H9 (cell line): ENCODE measurements around the gene CDH23. TPM values are rescaled to one million over a fixed set of nuclear protein-coding genes. Genes with fewer than 3 reads are reported as not detected.

Experiments
- DNase-seq: peaks from one replicate; pipeline ENCODE4 v3.0.0-alpha.2; 2017
- H2AFZ ChIP-seq: one replicate; pipeline ENCODE4 v1.6.1; 2013; ENCODE audit warnings: mild to moderate bottlenecking, low read length, control low read depth, moderate library complexity
- H2AK5ac ChIP-seq: 2 replicates; pipeline ENCODE4 v1.6.1; 2013; ENCODE audit warnings: low read length, control low read depth, mixed read lengths; ENCODE audit not compliant: insufficient read length
- H2BK120ac ChIP-seq: one replicate; pipeline ENCODE4 v1.6.1; 2013; ENCODE audit warnings: low read depth, mild to moderate bottlenecking, low read length, control low read depth, inconsistent platforms; ENCODE audit not compliant: poor library complexity, severe bottlenecking
- H2BK12ac ChIP-seq: 2 replicates; pipeline ENCODE4 v1.6.1; 2013; ENCODE audit warnings: low read length, control low read depth, mixed read lengths, low read depth; ENCODE audit not compliant: insufficient read length
- H2BK15ac ChIP-seq: 2 replicates; pipeline ENCODE4 v1.6.1; 2013; ENCODE audit warnings: low read depth, low read length, control low read depth
- H2BK20ac ChIP-seq: one replicate; pipeline ENCODE4 v1.6.1; 2013; ENCODE audit warnings: low read depth, mild to moderate bottlenecking, low read length, control low read depth, inconsistent platforms; ENCODE audit not compliant: poor library complexity, severe bottlenecking
- H2BK5ac ChIP-seq: 2 replicates; pipeline ENCODE4 v1.6.1; 2013; ENCODE audit warnings: low read length, control low read depth, mixed read lengths; ENCODE audit not compliant: insufficient read length
- H3K14ac ChIP-seq: 2 replicates; pipeline ENCODE4 v1.6.1; 2013; ENCODE audit warnings: low read length, control low read depth; ENCODE audit not compliant: insufficient read depth
- H3K18ac ChIP-seq: 2 replicates; pipeline ENCODE4 v1.6.1; 2013; ENCODE audit warnings: low read depth, mild to moderate bottlenecking, mixed read lengths, low read length, control low read depth; ENCODE audit not compliant: insufficient read length
- H3K23ac ChIP-seq: 2 replicates; pipeline ENCODE4 v1.6.1; 2013; ENCODE audit warnings: low read length, control low read depth, mixed read lengths, low read depth; ENCODE audit not compliant: insufficient read length
- H3K23me2 ChIP-seq: 2 replicates; pipeline ENCODE4 v1.6.1; 2013; ENCODE audit warnings: low read depth, mild to moderate bottlenecking, mixed read lengths, low read length, control low read depth; ENCODE audit not compliant: insufficient read length, poor library complexity, severe bottlenecking
- H3K27ac ChIP-seq: 2 replicates; pipeline ENCODE4 v1.5.1; 2013; ENCODE audit warnings: low read length, control low read depth, mixed read lengths, low read depth; ENCODE audit not compliant: insufficient read length
- H3K27me3 ChIP-seq: 2 replicates; pipeline ENCODE4 v1.6.1; 2013; ENCODE audit warnings: low read length, control low read depth, inconsistent platforms; ENCODE audit not compliant: insufficient read depth
- H3K4ac ChIP-seq: 2 replicates; pipeline ENCODE4 v1.6.1; 2013; ENCODE audit warnings: low read depth, mild to moderate bottlenecking, control low read depth, inconsistent platforms, low read length, moderate library complexity
- H3K4me1 ChIP-seq: 2 replicates; pipeline ENCODE4 v1.6.1; 2013; ENCODE audit warnings: low read length, control low read depth, inconsistent platforms; ENCODE audit not compliant: insufficient read depth
- H3K4me2 ChIP-seq: 2 replicates; pipeline ENCODE4 v1.6.1; 2013; ENCODE audit warnings: low read length, control low read depth, mixed read lengths; ENCODE audit not compliant: insufficient read length, insufficient read depth
- H3K56ac ChIP-seq: 2 replicates; pipeline ENCODE4 v1.6.1; 2013; ENCODE audit warnings: low read depth, mild to moderate bottlenecking, mixed read lengths, low read length, control low read depth; ENCODE audit not compliant: insufficient read length
- H3K79me1 ChIP-seq: 2 replicates; pipeline ENCODE4 v1.6.1; 2013; ENCODE audit warnings: low read depth, mild to moderate bottlenecking, moderate library complexity, low read length, control low read depth, inconsistent platforms; ENCODE audit not compliant: insufficient read depth, poor library complexity, severe bottlenecking
- H3K79me2 ChIP-seq: 2 replicates; pipeline ENCODE4 v1.6.1; 2013; ENCODE audit warnings: low read length, control low read depth, inconsistent platforms; ENCODE audit not compliant: insufficient read depth
- H3K9ac ChIP-seq: 2 replicates; pipeline ENCODE4 v1.6.1; 2013; ENCODE audit warnings: low read length, control low read depth, mixed read lengths; ENCODE audit not compliant: insufficient read length; ENCODE audit errors: extremely low read depth
- H3K9me3 ChIP-seq: one replicate; pipeline ENCODE4 v1.6.1; 2013; ENCODE audit warnings: low read depth, low read length, inconsistent platforms; ENCODE audit not compliant: control insufficient read depth
- H3T11ph ChIP-seq: one replicate; pipeline ENCODE4 v1.6.1; 2013; ENCODE audit warnings: mild to moderate bottlenecking, low read length, control low read depth, inconsistent platforms
- H4K20me1 ChIP-seq: one replicate; pipeline ENCODE4 v1.6.1; 2013; ENCODE audit not compliant: control insufficient read depth, insufficient read length, insufficient read depth
- H4K5ac ChIP-seq: 2 replicates; pipeline ENCODE4 v1.6.1; 2013; ENCODE audit warnings: low read depth, mild to moderate bottlenecking, mixed read lengths, low read length, control low read depth; ENCODE audit not compliant: insufficient read length
- H4K8ac ChIP-seq: replicated peaks from 2 replicates; pipeline ENCODE4 v1.6.1; 2013; ENCODE audit warnings: low read length, control low read depth, mixed read lengths, low read depth; ENCODE audit not compliant: insufficient read length
- H4K91ac ChIP-seq: 2 replicates; pipeline ENCODE4 v1.6.1; 2013; ENCODE audit warnings: low read depth, mild to moderate bottlenecking, moderate library complexity, mixed read lengths, low read length, control low read depth; ENCODE audit not compliant: insufficient read length
- H3K27ac Mint-ChIP-seq, 3 experiments: 2 replicates in 2 of 3; 3 replicates in 1 of 3; pipeline ENCODE4 v1.8.0; 2020 to 2021; ENCODE audit warnings: mixed read lengths in 3 of 3, mild to moderate bottlenecking in 1 of 3, moderate library complexity in 1 of 3
- H3K27me3 Mint-ChIP-seq: 2 replicates; pipeline ENCODE4 v1.8.0; 2021; ENCODE audit warnings: low read depth, mild to moderate bottlenecking, moderate library complexity, mixed read lengths
- H3K36me3 Mint-ChIP-seq, 3 experiments: 2 replicates in 2 of 3; 3 replicates in 1 of 3; pipeline ENCODE4 v1.8.0; 2020 to 2021; ENCODE audit warnings: low read depth in 3 of 3, mixed read lengths in 3 of 3; ENCODE audit not compliant: insufficient read depth in 1 of 3
- H3K4me1 Mint-ChIP-seq, 2 experiments: 2 replicates each; pipeline ENCODE4 v1.8.0; 2020; ENCODE audit warnings: mixed read lengths in 2 of 2
- H3K4me3 Mint-ChIP-seq, 2 experiments: 2 replicates in 1 of 2; 3 replicates in 1 of 2; pipeline ENCODE4 v1.8.0; 2020 to 2021; ENCODE audit warnings: mild to moderate bottlenecking in 2 of 2, mixed read lengths in 2 of 2, moderate library complexity in 1 of 2
- H3K9me3 Mint-ChIP-seq, 2 experiments: 2 replicates in 1 of 2; 3 replicates in 1 of 2; pipeline ENCODE4 v1.8.0; 2020; ENCODE audit warnings: mild to moderate bottlenecking in 2 of 2, mixed read lengths in 2 of 2, moderate library complexity in 1 of 2
- WGBS: extraction: QIAGEN DNeasy Blood & Tissue Kit; methylation state at CpG from one replicate; pipeline ENCODE4 v1.1.7; 2013; ENCODE audit warnings: missing lambda C conversion rate, low lambda C conversion rate, mixed read lengths; ENCODE audit not compliant: insufficient read length; ENCODE audit errors: extremely low coverage; 5-methylcytosine and 5-hydroxymethylcytosine counted together
- total RNA-seq: library from RNA; stranded (reverse); gene quantifications from 2 replicates; pipeline ENCODE4 v1.2.1, GENCODE V29; 2021
- TF ChIP-seq, protein P1 (sequence below): fragments of 200-600 bp; sonication (generic); conservative IDR thresholded peaks from 3 replicates; pipeline ENCODE4 v1.8.0; 2021; ENCODE audit warnings: antibody characterized with exemption, mild to moderate bottlenecking

CDH23 gene
- total RNA-seq, 1 experiment from 2014 or later, result 2.1 TPM

- Histone ChIP-seq H2BK5ac (no peak overlapping the region), H3K4me1 (no peaks in the 10 kb centered on the region), H3K4me2 (no peak overlapping the region), H2BK12ac (no peak overlapping the region), H3K56ac (no peak overlapping the region), H4K91ac (no peak overlapping the region), H3K79me2 (no peaks in the 10 kb centered on the region), H2AFZ (no peak overlapping the region), H3K14ac (no peak overlapping the region), H2AK5ac (no peak overlapping the region), H3K9ac (no peak overlapping the region), H4K5ac (no peak overlapping the region), H4K8ac (no peak overlapping the region), H2BK120ac (no peak overlapping the region), H4K20me1 (no peaks in the 10 kb centered on the region), H3K27ac (no peak overlapping the region), H3K18ac (no peak overlapping the region), H3K4ac (no peak overlapping the region), H3T11ph (no peak overlapping the region), H2BK15ac (no peak overlapping the region), H3K9me3 (no peaks in the 10 kb centered on the region), H3K79me1 (no peaks in the 10 kb centered on the region), H2BK20ac (no peak overlapping the region), H3K23ac (no peak overlapping the region), H3K23me2 (no peaks in the 10 kb centered on the region), H3K27me3 (no peaks in the 10 kb centered on the region)
- TF ChIP-seq, protein P1, sequence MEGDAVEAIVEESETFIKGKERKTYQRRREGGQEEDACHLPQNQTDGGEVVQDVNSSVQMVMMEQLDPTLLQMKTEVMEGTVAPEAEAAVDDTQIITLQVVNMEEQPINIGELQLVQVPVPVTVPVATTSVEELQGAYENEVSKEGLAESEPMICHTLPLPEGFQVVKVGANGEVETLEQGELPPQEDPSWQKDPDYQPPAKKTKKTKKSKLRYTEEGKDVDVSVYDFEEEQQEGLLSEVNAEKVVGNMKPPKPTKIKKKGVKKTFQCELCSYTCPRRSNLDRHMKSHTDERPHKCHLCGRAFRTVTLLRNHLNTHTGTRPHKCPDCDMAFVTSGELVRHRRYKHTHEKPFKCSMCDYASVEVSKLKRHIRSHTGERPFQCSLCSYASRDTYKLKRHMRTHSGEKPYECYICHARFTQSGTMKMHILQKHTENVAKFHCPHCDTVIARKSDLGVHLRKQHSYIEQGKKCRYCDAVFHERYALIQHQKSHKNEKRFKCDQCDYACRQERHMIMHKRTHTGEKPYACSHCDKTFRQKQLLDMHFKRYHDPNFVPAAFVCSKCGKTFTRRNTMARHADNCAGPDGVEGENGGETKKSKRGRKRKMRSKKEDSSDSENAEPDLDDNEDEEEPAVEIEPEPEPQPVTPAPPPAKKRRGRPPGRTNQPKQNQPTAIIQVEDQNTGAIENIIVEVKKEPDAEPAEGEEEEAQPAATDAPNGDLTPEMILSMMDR, result no peak
- H3K36me3 Mint-ChIP-seq, result peaks cover 2 to 15% (median 3%) of the 10 kb centered on the region in 3 experiments; a peak in 4 of 7 replicates
- H3K4me3 Mint-ChIP-seq, result no peak overlapping the region
- DNase-seq, result no peak
- H3K27ac Mint-ChIP-seq, result no peak overlapping the region
- peaks cover 7 to 11% of the 10 kb centered on the region in 2 experiments for H3K9me3 Mint-ChIP-seq
- no CpG with 5 or more reads among the region's 1 CpG for WGBS
- H3K27me3 Mint-ChIP-seq, result peaks cover 7% of the 10 kb centered on the region
- peaks cover 3 to 4% of the 10 kb centered on the region in 2 experiments for H3K4me1 Mint-ChIP-seq
Observed at GRCh38 chr10:71414359-71414758, 17.6 kb downstream of the CDH23 start.
